GM18517 (cell line): ENCODE results near the gene HEATR5A.
A peak's percentile ranks its signal among the peaks of the same experiment; 100 is the strongest.
"Not testable (repeated sequence)": the region's sequence is repeated elsewhere in the genome, so short reads cannot be mapped to it uniquely, and the experiment has no call there.

Experiments used
- ATAC-seq: cut with Tn5 transposase; IDR thresholded peaks from one replicate; pipeline ENCODE4 v1.9.1; 2021; ENCODE audit warnings: mild to moderate bottlenecking, moderate library complexity; ENCODE audit not compliant: unreplicated experiment

HEATR5A gene

DNA sequence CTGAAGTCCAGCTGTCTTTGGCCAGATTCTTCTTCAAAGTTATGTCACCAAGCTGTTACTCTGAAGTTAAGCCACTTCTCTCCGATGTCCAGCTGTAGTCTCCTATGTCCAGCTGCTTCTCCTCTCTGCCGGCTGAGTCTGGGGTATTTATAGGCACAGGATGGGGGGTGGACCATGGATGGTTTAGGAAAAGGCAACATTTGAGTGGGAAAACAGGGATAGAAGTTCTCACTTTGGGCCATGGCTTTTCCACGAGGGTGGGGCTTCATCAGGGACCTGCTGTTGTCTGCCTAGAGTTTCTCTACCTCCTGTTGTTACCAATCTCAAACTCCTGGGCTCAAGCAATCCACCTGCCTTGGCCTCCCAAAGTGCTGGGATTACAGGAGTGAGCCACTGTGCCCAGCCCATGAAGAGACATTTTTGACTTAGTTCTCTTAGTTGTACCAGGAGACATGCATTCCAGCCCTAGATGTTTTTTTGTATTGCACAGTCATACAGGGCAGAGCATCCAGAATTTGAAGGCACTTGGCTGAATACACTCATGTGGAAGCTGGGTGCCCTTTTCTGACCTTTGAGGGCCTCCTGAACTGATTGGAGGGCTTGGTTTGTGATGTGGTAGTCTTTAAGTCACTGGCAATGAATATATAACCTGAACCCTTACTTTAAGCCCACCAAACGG, 132.9 kb downstream of the HEATR5A start:
- no peak for ATAC-seq

DNA sequence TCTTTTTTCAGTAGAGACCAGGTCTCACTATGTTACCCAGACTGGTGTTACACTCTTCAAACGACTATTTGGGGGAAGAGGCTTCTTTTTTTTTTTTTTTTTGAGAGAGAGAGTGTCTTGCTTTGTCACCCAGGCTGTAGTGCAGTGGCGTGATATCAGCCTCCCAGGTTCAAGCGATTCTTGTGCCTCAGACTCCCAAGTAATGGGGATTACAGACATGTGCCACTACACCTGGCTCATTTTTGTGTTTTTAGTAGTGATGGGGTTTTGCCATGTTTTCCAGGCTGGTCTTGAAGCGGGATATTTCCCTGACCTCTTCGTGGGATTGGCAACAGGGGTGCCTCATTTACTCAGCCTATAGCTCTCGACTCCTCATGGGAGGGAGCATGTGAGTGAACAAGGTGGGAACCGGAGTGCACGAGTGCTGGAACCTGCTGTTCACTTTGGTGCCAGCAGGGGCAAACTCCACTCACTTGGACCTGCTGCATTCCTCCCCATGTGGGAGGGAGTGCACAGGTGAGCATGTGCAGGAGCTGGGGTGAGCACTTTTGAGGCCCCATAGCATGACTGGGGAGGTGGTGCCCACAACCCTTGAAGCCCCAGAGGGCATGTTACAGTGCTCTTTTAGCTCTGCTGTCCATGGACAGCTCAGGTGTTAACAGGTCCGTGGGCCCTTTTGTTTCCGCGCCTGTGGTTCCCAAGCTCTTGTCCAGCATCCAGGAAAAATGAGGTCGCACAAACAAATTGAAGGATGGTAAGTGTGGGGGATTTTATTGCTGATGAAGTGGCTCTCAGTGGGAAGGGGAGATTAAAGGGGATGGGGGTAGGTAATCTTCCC, 133.7 kb downstream of the HEATR5A start:
- no peak for ATAC-seq

DNA sequence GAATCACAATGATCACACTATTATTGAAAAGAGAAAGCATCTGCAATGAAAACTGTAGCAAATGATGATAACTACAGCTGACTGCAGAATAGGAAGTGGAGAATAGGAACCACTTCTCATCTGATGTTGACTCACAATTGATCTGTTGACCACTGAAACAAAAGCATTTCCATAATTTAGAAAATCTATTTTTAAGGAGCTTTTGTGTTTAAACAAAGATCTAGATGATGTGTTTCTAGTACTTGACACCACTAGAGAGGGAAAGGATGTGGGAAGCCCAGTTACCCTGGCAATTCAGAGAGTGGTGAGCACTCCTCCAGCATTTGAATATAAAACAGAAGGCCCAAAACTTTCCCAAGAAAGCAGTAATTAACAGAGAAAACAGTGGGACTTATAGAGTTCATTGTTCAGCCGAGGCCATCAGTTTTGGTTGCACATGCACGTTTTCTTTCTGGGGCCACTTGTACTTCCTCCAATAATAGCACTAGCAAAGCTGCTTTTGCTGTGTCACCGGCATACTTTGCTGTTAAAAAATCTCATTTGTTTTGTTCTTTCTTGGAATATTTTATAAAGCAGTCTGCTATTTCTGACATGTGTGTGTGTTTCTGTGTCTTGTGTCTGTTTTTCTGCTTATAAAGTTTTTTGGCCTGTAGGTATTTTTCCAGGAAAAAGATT, 136.6 kb downstream of the HEATR5A start:
- peak; percentile 69 for ATAC-seq

DNA sequence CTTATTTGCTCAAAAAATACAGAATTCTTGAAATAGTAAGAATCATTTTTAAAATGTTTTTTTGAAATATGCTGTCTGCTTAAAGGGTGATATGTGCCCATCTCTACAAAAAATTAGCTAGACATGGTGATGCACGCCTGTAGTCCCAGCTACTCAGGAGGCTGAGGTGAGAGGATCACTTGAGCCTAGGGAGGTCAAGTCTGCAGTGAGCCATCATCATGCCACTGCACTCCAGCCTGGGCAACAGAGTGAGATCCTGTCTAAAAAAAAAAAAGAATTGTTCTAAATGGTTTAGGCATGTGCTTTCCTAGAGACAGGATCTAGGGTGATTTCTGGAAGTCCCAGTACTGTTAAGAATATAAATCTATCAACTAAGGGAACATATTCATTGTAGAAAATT, 137.2 kb downstream of the HEATR5A start:
- peak; percentile 16 for ATAC-seq

DNA sequence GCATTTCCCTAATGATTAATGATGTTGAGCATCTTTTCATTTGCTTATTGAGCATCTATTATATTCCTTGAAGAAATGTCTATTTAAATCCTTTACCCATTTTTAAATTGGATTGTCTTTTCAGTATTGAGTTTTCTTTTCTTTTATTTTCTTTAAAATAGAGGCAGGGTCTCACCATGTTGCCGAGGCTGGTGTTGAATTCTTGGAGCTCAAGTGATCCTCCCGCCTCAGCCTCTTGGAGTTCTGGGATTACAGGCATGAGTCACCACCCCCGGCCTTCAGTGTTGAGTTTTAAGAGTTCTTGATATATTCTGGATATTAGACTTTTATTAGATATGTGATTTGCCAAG, 139.5 kb downstream of the HEATR5A start:
- no peak for ATAC-seq

DNA sequence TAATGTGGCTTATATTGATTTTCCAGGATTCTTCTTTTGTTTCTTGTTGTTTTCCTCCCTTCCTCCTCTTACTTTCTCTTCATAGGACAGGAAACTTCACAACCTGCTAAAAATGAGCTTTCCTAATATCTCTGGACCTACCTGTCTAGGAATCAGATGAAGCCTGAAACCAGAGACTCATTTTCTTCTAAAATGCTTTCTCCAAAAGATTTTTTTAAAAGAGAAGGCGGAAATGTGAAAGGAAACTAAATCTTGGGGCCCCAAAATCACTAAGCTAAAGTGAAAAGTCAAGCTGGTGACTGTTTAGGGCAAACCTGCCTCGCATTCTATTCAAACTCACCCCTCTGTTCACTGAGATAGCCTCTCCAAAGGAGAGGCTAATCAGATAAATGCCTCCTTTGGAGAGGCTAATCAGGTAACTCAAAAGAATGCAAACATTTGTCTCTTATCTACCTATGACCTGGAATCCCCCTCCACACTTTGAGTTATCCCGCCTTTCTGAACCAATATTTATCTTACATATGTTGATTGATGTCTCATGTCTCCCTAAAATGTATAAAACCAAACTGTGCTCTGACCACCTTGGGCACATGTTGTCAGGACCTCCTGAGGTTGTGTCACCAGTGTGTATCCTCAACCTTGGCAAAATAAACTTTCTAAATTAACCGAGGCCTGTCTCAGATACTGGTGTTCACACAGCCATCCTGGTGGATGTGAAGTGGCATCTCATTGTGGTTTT, 140.0 kb downstream of the HEATR5A start:
- no peak for ATAC-seq

DNA sequence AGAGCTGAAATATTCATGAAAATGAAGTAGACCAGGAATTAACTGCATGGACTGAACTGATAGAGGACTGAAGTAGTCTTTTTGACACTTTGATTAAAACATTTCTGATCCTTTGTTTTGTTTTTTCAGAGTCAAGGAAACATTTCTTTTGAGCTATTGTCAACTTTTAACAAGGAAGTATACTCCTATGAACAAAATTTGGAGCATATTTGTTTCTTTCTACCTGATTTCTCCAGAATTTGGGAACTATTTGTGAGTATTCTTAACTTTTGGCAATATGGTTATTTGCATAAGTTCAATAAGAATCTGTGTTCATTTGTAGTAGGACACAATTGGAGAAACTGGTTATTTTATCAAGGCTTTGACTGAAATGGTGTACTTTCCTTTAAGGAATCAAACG, 141.5 kb downstream of the HEATR5A start:
- no peak for ATAC-seq

DNA sequence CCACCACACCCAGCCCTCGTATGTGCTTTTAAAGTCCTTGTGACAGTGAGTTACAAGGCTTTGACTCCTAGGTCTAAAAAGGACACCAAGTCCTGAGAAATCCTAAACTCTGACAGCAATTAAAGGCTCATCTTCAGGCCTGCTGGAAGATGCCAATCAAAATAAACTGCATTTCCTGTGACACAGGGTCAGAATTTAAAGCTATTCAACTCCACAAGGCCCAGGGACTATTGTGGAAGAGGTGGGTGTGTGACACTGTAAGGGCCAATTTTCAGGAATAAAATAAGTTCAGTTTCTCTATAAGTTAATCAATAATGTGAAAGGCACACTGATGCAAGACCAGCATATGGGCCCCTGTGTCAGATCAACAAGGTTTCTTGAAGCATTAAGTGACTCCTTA, 143.3 kb downstream of the HEATR5A start:
- no peak for ATAC-seq

DNA sequence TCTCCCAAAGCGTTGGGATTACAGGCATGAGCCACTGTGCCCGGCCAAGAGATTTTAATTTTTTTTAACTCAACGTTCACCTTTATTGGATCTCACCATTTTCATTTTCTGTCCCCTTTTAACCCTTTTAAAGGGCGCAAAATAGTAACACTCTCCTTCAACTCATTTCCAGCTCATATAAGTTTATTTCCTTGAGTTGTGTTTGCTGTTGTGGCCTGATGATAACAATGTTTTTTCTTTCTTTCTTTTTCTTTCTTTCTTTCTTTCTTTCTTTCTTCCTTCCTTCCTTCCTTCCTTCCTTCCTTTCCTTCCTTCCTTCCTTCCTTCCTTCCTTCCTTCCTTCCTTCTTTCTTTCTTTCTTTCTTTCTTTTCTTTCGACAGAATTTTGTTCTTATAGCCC, 143.9 kb downstream of the HEATR5A start:
- ATAC-seq: not testable (repeated sequence)

DNA sequence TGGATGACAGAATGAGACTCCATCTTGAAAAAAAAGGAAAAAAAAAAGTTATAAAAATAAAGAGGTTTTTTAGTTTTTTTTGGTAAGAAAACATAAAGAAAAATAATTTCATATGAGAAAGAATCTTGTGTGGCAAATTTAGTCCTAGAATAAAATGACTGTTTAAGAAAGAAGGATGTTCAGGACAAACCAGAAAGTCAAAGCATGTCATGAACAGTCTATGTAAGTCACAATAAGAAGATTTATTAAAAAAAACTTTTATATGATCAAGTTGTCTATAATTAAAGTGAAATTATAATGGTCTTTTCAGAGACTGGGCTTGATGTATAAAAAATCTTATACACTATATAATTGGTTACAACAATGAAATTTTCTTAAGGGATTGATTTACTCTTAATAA, 144.6 kb downstream of the HEATR5A start:
- ATAC-seq: no peak

DNA sequence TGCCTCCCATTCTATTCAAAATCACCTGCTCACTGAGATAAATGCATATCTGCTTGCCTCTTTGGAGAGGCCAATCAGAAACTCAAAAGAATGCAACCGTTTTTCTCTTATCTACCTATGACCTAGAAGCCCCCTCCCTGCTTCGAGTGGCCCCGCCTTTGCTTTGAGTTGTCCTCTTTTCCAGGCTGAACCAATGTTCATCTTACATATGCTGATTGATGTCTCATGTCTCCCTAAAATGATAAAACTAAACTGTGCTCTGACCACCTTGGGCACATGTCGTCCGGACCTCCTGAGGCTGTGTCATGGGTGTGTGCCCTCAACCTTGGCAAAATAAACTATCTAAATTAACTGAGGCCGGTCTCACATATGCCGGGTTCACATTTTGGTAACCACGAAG, 148.7 kb downstream of the HEATR5A start:
- no peak for ATAC-seq

DNA sequence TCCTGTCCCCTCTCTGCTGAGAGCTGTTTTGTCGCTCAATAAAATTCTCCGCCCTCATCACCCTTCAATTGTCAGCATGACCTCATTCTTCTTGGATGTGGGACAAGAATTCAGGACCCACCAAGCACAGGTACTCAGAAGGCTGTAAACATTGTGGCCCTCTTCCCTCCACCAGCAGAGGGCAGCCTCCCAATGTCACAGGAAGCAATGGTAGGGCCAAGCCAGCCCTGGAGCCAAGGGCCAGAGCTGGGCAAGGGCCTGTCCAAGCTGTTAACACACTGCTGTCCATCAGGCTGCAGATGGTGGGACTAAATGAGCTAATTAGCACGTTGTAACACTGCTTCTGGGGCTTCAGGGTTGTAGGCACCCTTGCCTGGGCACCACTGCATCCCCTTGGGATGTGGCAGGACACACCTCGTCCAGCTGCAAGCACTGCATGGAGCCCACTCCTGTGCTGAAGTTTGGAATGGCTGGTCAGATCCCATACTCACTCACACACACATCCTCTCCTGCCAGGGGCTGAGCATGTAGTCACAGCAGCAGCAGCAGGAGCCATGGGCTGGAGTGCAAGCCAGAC, 150.1 kb downstream of the HEATR5A start:
- no peak for ATAC-seq

DNA sequence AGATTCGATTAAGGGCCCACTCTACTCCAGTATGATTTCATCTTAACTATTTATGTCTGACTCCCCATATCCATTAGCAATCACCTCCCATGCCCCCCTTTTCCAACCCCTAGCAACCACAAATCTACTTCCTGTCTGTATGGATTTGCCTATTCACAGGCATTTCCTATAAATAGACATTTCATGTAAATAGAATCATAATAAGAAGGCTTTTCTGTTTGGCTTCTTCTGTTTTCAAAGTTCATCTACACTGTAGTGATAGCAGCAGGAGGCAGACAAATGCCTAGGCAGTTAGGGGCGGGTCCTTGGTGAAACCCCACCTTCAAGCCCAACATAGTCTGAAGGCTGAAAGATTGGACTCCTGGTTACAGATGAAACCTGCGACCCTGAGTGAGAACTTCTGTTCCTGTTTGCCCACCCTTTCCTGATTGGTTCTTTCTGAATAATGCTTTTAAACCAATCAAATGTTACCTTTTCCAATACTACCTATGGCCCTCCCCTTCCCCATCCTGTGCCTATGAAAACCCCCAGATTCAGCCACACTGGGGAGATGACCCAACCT, 150.6 kb downstream of the HEATR5A start:
- ATAC-seq: no peak

DNA sequence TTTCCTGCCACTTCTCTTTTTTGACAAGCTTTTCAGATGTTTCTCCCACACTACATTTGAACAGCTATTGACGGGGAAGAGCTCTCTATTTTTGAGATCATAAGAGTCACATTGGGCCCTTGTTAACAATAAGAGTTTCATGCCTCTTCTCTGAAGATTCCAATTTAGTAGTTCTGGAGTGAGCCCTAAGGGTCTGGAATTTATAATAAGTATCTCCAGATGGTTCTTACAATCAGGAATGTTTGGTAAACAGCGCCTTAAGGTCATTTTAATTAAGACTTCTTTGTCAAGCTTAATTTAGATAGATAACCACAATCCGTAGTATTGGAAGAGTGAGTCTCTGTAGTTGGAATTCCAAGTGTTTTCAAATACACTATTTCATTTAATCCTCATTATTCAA, 152.1 kb downstream of the HEATR5A start:
- ATAC-seq: no peak

DNA sequence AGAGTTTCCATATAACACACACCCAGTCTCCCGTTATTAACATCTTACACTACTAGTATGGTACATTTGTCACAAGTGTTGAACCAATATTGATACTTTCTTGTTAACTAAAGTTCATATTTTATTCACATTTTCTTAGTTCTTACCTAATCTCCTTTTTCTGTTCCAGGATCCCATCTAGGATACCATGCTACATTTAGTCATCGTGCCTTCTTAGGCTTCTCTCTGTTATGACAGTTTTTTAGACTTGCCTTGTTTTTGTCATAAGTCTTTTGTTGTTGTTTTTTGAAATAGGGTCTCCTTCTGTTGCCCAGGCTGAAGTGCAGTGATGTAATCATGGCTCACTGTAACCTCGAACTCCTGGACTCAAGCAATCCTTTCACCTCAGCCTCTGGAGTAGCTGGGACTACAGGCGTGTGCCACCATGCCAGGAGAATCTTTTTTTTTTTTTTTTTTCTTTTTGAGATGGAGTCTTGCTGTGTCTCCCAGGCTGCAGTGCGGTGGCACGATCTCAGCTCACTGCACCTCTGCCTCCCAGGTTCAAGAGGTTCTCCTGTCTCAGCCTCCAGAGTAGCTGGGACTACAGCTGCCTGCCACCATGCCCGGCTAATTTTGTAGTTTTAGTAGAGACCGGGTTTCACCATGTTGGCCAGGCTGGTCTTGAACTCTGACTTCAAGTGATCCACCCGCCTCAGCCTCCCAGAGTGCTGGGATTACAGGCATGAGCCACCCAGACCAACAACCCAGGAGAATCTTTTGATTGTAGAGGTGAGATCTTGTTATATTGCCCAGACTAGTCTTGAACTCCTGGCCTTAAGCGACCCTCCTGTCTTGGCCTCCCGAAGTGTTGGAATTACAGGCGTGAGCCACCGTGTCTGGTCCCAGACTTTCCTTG, 153.7 kb downstream of the HEATR5A start:
- no peak for ATAC-seq

DNA sequence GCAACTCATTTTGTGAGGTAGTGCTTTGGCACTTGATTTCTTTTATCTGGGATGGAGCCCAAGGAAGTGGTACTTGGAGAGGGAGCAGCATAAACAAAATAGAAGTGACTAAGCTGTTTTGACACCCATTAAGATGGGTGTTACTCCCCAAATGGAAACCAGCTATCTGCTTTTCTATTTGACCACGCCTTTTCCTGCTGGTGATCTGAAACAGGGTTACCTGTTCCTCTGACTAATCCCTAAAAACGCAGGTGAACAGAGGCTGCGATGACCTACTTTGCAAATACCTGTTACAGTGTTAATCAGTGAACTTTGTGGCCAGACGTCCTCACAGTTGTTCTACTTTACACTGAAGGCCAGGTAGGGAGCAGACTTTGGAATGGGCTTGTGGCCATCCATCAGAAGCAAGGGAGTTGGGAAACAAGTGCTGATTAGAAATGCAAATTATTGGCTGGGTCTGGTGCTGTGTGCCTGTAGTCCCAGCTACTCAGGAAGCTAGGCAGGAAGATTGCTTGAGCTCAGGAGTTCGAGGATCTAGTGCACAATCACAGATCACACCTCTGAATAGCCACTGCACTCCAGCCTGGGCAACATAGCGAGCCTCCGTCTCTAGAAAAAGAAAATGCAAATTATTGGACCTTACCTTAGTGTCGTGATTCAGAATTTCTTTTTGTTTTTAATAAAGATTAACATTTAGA, 154.5 kb downstream of the HEATR5A start:
- no peak for ATAC-seq

DNA sequence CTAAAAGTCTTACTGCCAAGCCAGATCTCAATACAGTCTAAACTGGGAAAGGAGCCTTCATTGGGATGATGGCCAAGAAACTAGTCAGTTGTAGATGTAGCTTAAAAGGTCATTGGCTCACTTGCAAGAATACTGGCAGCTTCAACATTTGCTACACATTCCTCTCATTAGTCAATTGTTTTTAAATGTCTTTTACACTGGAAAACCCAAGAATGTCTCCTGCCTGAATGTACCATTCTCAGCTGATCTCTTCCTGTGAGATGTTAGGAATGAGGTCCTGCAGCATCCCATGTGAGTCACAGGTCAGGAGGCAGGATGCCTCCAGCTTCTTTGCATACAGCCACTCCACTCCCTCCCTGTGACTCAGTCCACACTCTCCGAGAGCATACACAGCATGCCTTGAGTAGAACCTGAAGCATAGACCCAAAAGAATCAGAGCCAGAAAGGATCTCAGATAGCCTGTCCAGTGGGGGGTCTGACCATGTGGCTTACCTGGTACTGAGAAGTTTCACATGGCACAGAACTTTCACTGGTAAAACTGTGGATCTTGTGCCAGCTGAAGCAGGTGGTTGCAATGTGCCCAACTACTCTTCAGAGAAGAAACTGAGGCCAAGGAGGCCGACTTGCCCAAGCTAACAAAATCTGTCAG, 156.7 kb downstream of the HEATR5A start:
- ATAC-seq: no peak

DNA sequence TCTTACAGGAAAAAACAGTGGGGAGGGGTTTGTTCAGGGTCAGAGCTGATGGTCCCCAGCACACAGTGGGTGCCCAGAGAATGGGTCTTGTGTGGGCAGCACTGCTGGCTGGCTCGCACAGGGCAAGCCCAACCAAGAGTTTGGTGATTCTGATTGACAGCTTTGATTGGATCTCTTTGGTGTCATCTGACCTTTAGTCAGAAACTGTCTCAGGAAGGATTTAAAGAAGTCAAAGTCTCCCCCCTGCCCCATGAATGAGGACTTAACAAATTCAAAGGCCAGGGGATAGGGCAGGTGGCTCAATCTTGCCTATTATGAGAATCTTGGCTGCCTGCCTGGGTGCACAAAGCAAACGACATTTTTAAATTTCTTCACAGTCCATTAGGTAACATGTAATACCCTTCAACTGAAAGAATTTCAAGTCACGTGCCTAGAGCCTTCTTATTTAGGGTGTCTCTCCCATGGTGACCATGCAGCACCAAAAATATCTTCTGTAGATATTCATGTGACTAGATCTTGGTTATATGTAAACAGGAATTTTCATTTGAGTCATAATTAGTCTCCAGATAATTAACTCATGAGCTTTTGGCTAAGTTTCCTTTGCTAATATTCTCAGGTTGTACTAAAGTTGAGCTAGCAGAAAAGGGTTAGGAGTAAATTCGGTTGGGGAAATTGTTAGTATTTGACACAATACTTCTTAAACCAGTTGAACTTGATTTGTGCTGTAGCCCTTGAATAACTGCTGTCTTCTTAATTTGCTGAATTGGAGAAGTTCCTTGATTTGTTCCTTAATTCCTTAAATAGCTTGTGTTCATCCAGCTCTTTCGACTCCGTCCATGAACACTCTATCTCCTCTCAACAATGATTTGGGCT, 158.3 kb downstream of the HEATR5A start:
- no peak for ATAC-seq
